ENCODE results near the gene ONECUT1. TPM values are rescaled to one million over a fixed set of nuclear protein-coding genes. Genes with fewer than 3 reads are reported as not detected.
A peak's percentile ranks its signal among the peaks of the same experiment; 100 is the strongest.

ONECUT1 gene
- total and polyA plus RNA-seq, 10 of the 15 experiments (the other 5 are each of a cell fraction or from before 2014, with no cell fraction given): 0.28 TPM; not detected in 9

DNA sequence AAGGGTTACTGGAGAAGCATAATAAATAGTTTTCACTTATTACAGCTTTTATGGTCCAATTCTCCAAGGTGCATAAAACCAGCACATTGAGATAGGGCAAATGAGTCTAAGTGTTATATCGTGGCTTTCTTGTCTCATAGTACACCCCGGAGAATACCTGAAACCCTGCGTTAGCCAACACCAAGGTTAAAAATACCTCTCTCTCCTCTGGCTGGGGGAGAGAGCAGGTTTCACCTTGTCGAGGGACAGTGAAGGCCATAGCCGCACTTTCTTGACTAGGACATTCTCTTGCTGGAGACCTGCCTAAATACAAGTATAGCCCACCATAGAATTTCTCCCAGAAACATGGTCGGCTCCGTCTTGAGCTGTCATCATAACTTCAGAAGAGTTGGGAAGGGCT, 59.5 kb downstream of the ONECUT1 start:
- no peak overlapping the region for H3K27ac ChIP-seq (ENCODE audit: control insufficient read depth, insufficient read depth)
- no peaks in the 10 kb centered on the region for H3K9me3 ChIP-seq (replicated peaks; ENCODE audit: control insufficient read depth, insufficient read depth, low read length)
- RAD21 ChIA-PET (ENCODE audit: unreplicated experiment): interaction anchor here (0.8 to 7.6 kb wide), 5 partner anchors 52 to 472 kb away, joined by 3 to 121 read pairs (median 7); partner anchors contain the start of gene ATOSA
- no TSS peak for BruUV-seq (replicated peaks)
- in situ Hi-C loops (cut with MboI) (loop anchor here (5.0 kb wide), 2 partner anchors 403 to 478 kb away; no protein-coding TSS in a partner anchor), intact Hi-C loops (cut with micrococcal nuclease; ENCODE audit: unreplicated experiment) (loop anchor here (5.0 to 10.0 kb wide), 4 partner anchors 53 to 546 kb away; partner anchors contain the start of genes ARPP19 and ATOSA)
- H3K4me3 ChIP-seq: no peak overlapping the region
- SMC1A ChIA-PET (ENCODE audit: uncharacterized antibody, unreplicated experiment): interaction anchor here (0.6 to 7.7 kb wide), 7 partner anchors 18 to 473 kb away, joined by 3 to 143 read pairs (median 3); no protein-coding TSS in a partner anchor
- H3K79me2 ChIP-seq (ENCODE audit: control insufficient read depth, insufficient read depth, low read length): no peaks in the 10 kb centered on the region
- DNase-seq (ENCODE audit: low read depth, low spot score) (no peak), FAIRE-seq (no peak), ATAC-seq (no peak)
- peaks cover 9% of the 10 kb centered on the region; the same call in 1 of the 2 replicates for H3K4me1 ChIP-seq (ENCODE audit: control insufficient read depth, insufficient read depth, low read length)
- 0 out of 2 replicates have a peak overlapping the region, but pooled peaks have one; percentile 29 for H2AFZ ChIP-seq (ENCODE audit: control insufficient read depth, low read depth, low read length)
- 82% methylated on average over 7 of the region's 7 CpGs for WGBS (ENCODE audit: insufficient coverage, insufficient replicate concordance, low lambda C conversion rate, missing lambda C conversion rate)
- H3K36me3 ChIP-seq (ENCODE audit: control insufficient read depth in 2 of 2, insufficient read depth in 2 of 2, low read length in 1 of 2): no peaks in the 10 kb centered on the region
- H4K20me1 ChIP-seq (ENCODE audit: control insufficient read depth, insufficient read depth): no peaks in the 10 kb centered on the region
- CTCF ChIA-PET: interaction anchor here (0.6 to 7.8 kb wide), 5 partner anchors 393 to 623 kb away, joined by 3 to 191 read pairs (median 5); no protein-coding TSS in a partner anchor
- H3K9ac ChIP-seq (ENCODE audit: control insufficient read depth, insufficient read depth, low read length): no peak overlapping the region
- POLR2A ChIA-PET: no interaction called here
- H3K27me3 ChIP-seq (replicated peaks in 1 of 2; ENCODE audit: control insufficient read depth in 2 of 2, insufficient read depth in 2 of 2, low read length in 1 of 2): no peaks in the 10 kb centered on the region
- no peak overlapping the region for H3K4me2 ChIP-seq (ENCODE audit: control insufficient read depth, insufficient read depth)
- TF ChIP-seq RCOR1 (conservative IDR thresholded peaks at IDR 0.05; ENCODE audit: low read depth, low read length): no peak
- no peak for TF ChIP-seq SPI1 (IDR thresholded peaks at IDR 0.05; ENCODE audit: borderline replicate concordance, insufficient read depth, low read depth, low read length)
- TF ChIP-seq ATF7 (IDR thresholded peaks at IDR 0.05; ENCODE audit: low read depth): no peak
- no peak for TF ChIP-seq NFXL1 (IDR thresholded peaks at IDR 0.05; ENCODE audit: borderline replicate concordance)
- TF ChIP-seq NKRF (conservative IDR thresholded peaks at IDR 0.05): no peak
- TF ChIP-seq CHD1 (IDR thresholded peaks at IDR 0.05; ENCODE audit: low read depth, low read length): no peak
- no peak for TF ChIP-seq ZNF207 (IDR thresholded peaks at IDR 0.05; ENCODE audit: borderline replicate concordance)
- TF ChIP-seq BACH1 (IDR thresholded peaks at IDR 0.05; ENCODE audit: borderline replicate concordance): no peak
- TF ChIP-seq ZBED1 (IDR thresholded peaks at IDR 0.05; ENCODE audit: borderline replicate concordance): no peak
- TF ChIP-seq REST (IDR thresholded peaks at IDR 0.05; ENCODE audit: low read depth, low read length): no peak
- TF ChIP-seq BRCA1 (IDR thresholded peaks at IDR 0.05; ENCODE audit: low read depth, low read length): no peak
- TF ChIP-seq BMI1 (IDR thresholded peaks at IDR 0.05; ENCODE audit: borderline replicate concordance): no peak
- no peak for TF ChIP-seq ZNF592 (IDR thresholded peaks at IDR 0.05)
